Endothelial cell of umbilical vein (primary cell): ENCODE data around the gene WDR89. TPM values are rescaled to one million over a fixed set of nuclear protein-coding genes. Genes with fewer than 3 reads are reported as not detected.

Source experiments
- BruUV-seq: library from RNA; stranded (reverse); fragments of 400-500 nt; replicated peaks from 2 replicates; lab custom pipeline; 2021; lab: Mats Ljungman, UMichigan
- CTCF ChIA-PET: fragments of 300-600, 350-600 bp; sonication (Branson Sonifier 250); formaldehyde crosslinking; loops from one replicate; lab custom pipeline; 2021; ENCODE audit warnings: antibody characterized with exemption, inconsistent platforms; lab: Charles Lee
- POLR2A ChIA-PET: fragments of 300-600, 350-600 bp; sonication (Branson Sonifier 250); formaldehyde crosslinking; loops from one replicate; lab custom pipeline; 2021; ENCODE audit warnings: antibody characterized with exemption, inconsistent platforms; lab: Charles Lee
- DNase-seq: peaks from one replicate; pipeline ENCODE4 v3.0.0-alpha.2; 2011; ENCODE audit warnings: low read depth, low spot score
- FAIRE-seq: peaks from 2 replicates; lab custom pipeline; 2011; peaks lifted over from hg19 to GRCh38; lab: Jason Lieb, UNC
- H2AFZ ChIP-seq: 2 replicates; pipeline ENCODE4 v1.6.0; 2012; ENCODE audit warnings: low read depth, low read length, control low read depth, inconsistent platforms
- H3K27ac ChIP-seq: 2 replicates; pipeline ENCODE4 v1.5.1; 2011; ENCODE audit warnings: low read depth, mild to moderate bottlenecking, control low read depth, low read length, moderate library complexity; ENCODE audit not compliant: insufficient read depth
- H3K27me3 ChIP-seq, 2 experiments: 2 replicates each; pipeline versions ENCODE4 v1.6.0 to v1.6.1; 2011; ENCODE audit warnings: low read length in 2 of 2, mixed read lengths in 1 of 2; ENCODE audit not compliant: control insufficient read depth in 2 of 2, insufficient read depth in 2 of 2
- H3K36me3 ChIP-seq, 2 experiments: 2 replicates in 1 of 2; 3 replicates in 1 of 2; pipeline ENCODE4 v1.5.1; 2011; ENCODE audit warnings: low read length in 2 of 2, mild to moderate bottlenecking in 1 of 2, moderate library complexity in 1 of 2; ENCODE audit not compliant: control insufficient read depth in 2 of 2, insufficient read depth in 2 of 2; ENCODE audit errors: extremely low read depth in 1 of 2
- H3K4me1 ChIP-seq: 3 replicates; pipeline ENCODE4 v1.5.1; 2011; ENCODE audit warnings: mild to moderate bottlenecking, low read length; ENCODE audit not compliant: control insufficient read depth, insufficient read depth; ENCODE audit errors: extremely low read depth
- H3K4me2 ChIP-seq: 2 replicates; pipeline ENCODE4 v1.6.1; 2011; ENCODE audit warnings: low read length, control low read depth, mixed read lengths; ENCODE audit not compliant: insufficient read depth
- H3K4me3 ChIP-seq, 3 experiments: fragments of 200-600 bp in 1 of 3; sonication (generic), shearing (Covaris generic) in 1 of 3; replicated peaks in 1 of 3; 2 replicates each; pipeline ENCODE4 v1.5.1; 2011 to 2016; ENCODE audit warnings: control low read depth in 3 of 3, low read length in 3 of 3, mild to moderate bottlenecking in 2 of 3, inconsistent platforms in 1 of 3, low read depth in 1 of 3, moderate library complexity in 1 of 3; ENCODE audit not compliant: insufficient read depth in 1 of 3
- H3K79me2 ChIP-seq: 2 replicates; pipeline ENCODE4 v1.6.0; 2012; ENCODE audit warnings: low read length, inconsistent platforms; ENCODE audit not compliant: control insufficient read depth, insufficient read depth
- H3K9ac ChIP-seq: replicated peaks from 2 replicates; pipeline ENCODE3; 2011; ENCODE audit warnings: low read length, control low read depth; ENCODE audit not compliant: insufficient read depth; ENCODE audit errors: extremely low read depth
- H3K9me1 ChIP-seq: replicated peaks from 3 replicates; pipeline ENCODE4 v1.6.0; 2011; ENCODE audit warnings: mild to moderate bottlenecking, low read length; ENCODE audit not compliant: control insufficient read depth, insufficient read depth; ENCODE audit errors: extremely low read depth
- H3K9me3 ChIP-seq: replicated peaks from 2 replicates; pipeline ENCODE4 v1.5.1; 2012; ENCODE audit warnings: low read length, inconsistent platforms; ENCODE audit not compliant: control insufficient read depth, insufficient read depth
- H4K20me1 ChIP-seq: replicated peaks from 2 replicates; pipeline ENCODE3; 2011; ENCODE audit warnings: mild to moderate bottlenecking, low read length; ENCODE audit not compliant: control insufficient read depth, insufficient read depth; ENCODE audit errors: extremely low read depth
- CTCF ChIP-seq, 2 donors: IDR thresholded peaks; 1 replicate in 1 of 2; 2 replicates in 1 of 2; pipeline ENCODE4 v1.5.1; 2011; ENCODE audit warnings: low read length in 2 of 2, mild to moderate bottlenecking in 2 of 2, moderate library complexity in 2 of 2, control low read depth in 1 of 2, inconsistent platforms in 1 of 2, low read depth in 1 of 2; ENCODE audit not compliant: insufficient read depth in 1 of 2; ENCODE audit errors: extremely low read depth in 1 of 2
- EZH2 ChIP-seq: IDR thresholded peaks from 2 replicates; pipeline ENCODE4 v1.6.1; 2012; ENCODE audit warnings: borderline replicate concordance, low read depth, mild to moderate bottlenecking, moderate library complexity, low read length, inconsistent platforms; ENCODE audit not compliant: severe bottlenecking
- FOS ChIP-seq: IDR thresholded peaks from 2 replicates; pipeline ENCODE4 v1.6.1; 2011; ENCODE audit warnings: mild to moderate bottlenecking, low read length, moderate library complexity, borderline replicate concordance; ENCODE audit not compliant: insufficient read depth
- GATA2 ChIP-seq: IDR thresholded peaks from 2 replicates; pipeline ENCODE4 v1.7.0; 2011; ENCODE audit warnings: low read depth, mild to moderate bottlenecking, moderate library complexity, mixed read lengths, low read length; ENCODE audit not compliant: insufficient read length, insufficient read depth
- JUN ChIP-seq: IDR thresholded peaks from 2 replicates; pipeline ENCODE4 v1.6.1; 2011; ENCODE audit warnings: borderline replicate concordance, low read depth; ENCODE audit not compliant: insufficient read length, insufficient read depth
- MAX ChIP-seq: IDR thresholded peaks from 2 replicates; pipeline ENCODE4 v1.6.1; 2011; ENCODE audit not compliant: insufficient read depth, insufficient read length
- MYC ChIP-seq: IDR thresholded peaks from one replicate; pipeline ENCODE4 v1.6.1; 2011; ENCODE audit warnings: mild to moderate bottlenecking, low read depth, low read length
- POLR2A ChIP-seq: IDR thresholded peaks from 2 replicates; pipeline ENCODE4 v1.6.1; 2012; ENCODE audit warnings: low read depth, mild to moderate bottlenecking, control low read depth, low read length
- POLR2AphosphoS5 ChIP-seq: IDR thresholded peaks from 2 replicates; pipeline ENCODE4 v1.6.1; 2012; ENCODE audit warnings: low read depth, mild to moderate bottlenecking, control low read depth, low read length, moderate library complexity; ENCODE audit not compliant: insufficient read depth
- dilution Hi-C: fragments of 300-500 bp; cut with MboI; formaldehyde crosslinking; loops from one replicate; pipeline ENCODE4 v1.15.0; 2019; ENCODE audit warnings: low sequenced_read_pairs; ENCODE audit not compliant: extremely low pct_ligation_motif_present
- intact Hi-C: fragments of 100-400 bp; cut with micrococcal nuclease; formaldehyde crosslinking; loops from one replicate; pipeline ENCODE4 v1.10.0; 2022
- polyA plus RNA-seq, 4 experiments: library from polyadenylated mRNA; depleted of rRNA in 3 of 4; stranded (reverse) in 3 of 4; unstranded in 1 of 4; fragments of >200 nt; gene quantifications; 2 replicates each; pipeline versions ENCODE4 v1.2.1 to v1.2.3, GENCODE V29; 2011 to 2012; ENCODE audit warnings: missing spikeins in 1 of 4
- total RNA-seq: library from RNA; stranded (reverse); gene quantifications from 2 replicates; pipeline ENCODE4 v1.2.3, GENCODE V29; 2021

The WDR89 gene
- total and polyA plus RNA-seq, 2 donors (not counting 3 experiments of a cell fraction or from before 2014, with no cell fraction given) = 3.5 to 10.7 TPM

DNA sequence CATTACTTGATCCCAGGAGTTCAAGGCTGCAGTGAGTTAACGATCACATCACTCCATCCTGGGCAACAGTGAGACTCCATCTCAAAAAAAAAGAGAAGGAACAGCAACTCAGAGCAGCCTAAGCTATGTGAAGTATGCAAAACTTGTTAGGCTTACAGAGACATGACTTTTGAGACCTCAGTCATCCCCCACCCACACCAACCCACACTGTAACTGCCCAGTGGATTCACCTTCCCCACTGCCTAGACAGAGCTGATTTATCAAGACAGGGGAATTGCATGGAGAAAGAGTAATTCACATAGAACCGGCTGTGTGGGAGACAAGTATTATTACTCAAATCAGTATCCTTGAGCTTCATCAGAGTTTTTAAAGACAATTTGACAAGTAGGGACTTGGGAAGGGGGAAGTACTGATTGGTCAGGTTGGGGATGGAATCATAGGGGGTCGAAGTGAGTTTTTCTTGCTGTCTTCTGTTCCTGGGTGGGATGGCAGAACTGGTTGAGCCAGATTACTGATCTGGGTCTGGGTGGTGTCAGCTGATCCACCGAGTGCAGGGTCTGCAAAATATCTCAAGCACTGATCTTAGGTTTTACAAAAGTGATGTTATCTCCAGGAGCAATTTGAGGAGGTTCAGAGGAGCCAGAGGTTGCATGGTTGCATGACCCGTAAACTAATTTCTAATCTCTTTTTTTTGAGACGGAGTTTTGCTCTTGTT, 6.2 kb upstream of the WDR89 start:
- BruUV-seq = no TSS peak
- POLR2A ChIA-PET = no interaction called here

More for the DNA sequence above, 6.2 kb upstream of the WDR89 start:
- no peak for TF ChIP-seq JUN
- TF ChIP-seq MAX = no peak
- no peak for TF ChIP-seq MYC
- TF ChIP-seq POLR2A = no peak
- no peak for TF ChIP-seq FOS
- TF ChIP-seq POLR2AphosphoS5 = no peak
- no peak for TF ChIP-seq CTCF (IDR thresholded peaks at IDR 0.05; ENCODE audit: extremely low read depth in 1 of 2, insufficient read depth in 1 of 2, low read depth in 1 of 2, low read length in 2 of 2)
- TF ChIP-seq EZH2 = no peak
- no peak for TF ChIP-seq GATA2
- Histone ChIP-seq H3K4me3 (no peak overlapping the region), H3K27ac (no peak overlapping the region), H3K9me3 (no peaks in the 10 kb centered on the region), H3K9ac (no peak overlapping the region), H4K20me1 (no peaks in the 10 kb centered on the region), H3K27me3 (no peaks in the 10 kb centered on the region), H2AFZ (no peak overlapping the region), H3K36me3 (no peaks in the 10 kb centered on the region), H3K4me2 (no peak overlapping the region), H3K9me1 (no peaks in the 10 kb centered on the region), H3K4me1 (peaks cover under 1% of the 10 kb centered on the region), H3K79me2 (no peaks in the 10 kb centered on the region)
- DNase-seq (no peak), FAIRE-seq (no peak)
- CTCF ChIA-PET = interaction anchor here (0.8 to 1.7 kb wide), 3 partner anchors 11 to 122 kb away, joined by 3 to 4 read pairs (median 4); no protein-coding TSS in a partner anchor
- intact Hi-C loops = loop anchor here (10.0 kb wide), 1 partner anchor 857 kb away; the partner anchor contains the start of genes ZBTB1 and ZBTB25
- dilution Hi-C loops = no loop called here
